Spleen (tissue), 7 donors: Measurements from ENCODE around the gene ZNF181.

Experiments used
- CTCF ChIP-seq, 11 experiments: fragments of 200-600 bp in 7 of 11; fragments of 450-650 bp in 4 of 11; sonication (generic) in 4 of 11; IDR thresholded peaks in 8 of 11; conservative IDR thresholded peaks in 3 of 11; 1 replicate in 7 of 11; 2 replicates in 4 of 11; pipeline versions ENCODE4 v1.4.0 to v1.8.0; 2016 to 2021; ENCODE audit warnings: antibody characterized with exemption in 11 of 11, inconsistent platforms in 4 of 11, mild to moderate bottlenecking in 1 of 11
- POLR2AphosphoS5 ChIP-seq, 3 donors: sonication (generic); formaldehyde crosslinking; IDR thresholded peaks; one replicate each; pipeline ENCODE4 v1.5.1; 2017; ENCODE audit warnings: antibody characterized with exemption in 3 of 3
- donor health status: DM: no; HTN: no; CAD: no; lungs with moderate emphysema.
- donor health status: DM: no; HTN: no; CAD: no.
- donor health status: DM: no; HTN: no; CAD: no.

- TF ChIP-seq POLR2AphosphoS5 (IDR thresholded peaks at IDR 0.05) (no peak), CTCF (IDR thresholded peaks at IDR 0.05 in 8 of 11, conservative IDR thresholded peaks at IDR 0.05 in 3 of 11) (no peak)
These were observed 59.5 kb downstream of the ZNF181 start for GRCh38 chr19:34793565-34793964.
